ENCODE measurements around the gene ATP10B.

DNA sequence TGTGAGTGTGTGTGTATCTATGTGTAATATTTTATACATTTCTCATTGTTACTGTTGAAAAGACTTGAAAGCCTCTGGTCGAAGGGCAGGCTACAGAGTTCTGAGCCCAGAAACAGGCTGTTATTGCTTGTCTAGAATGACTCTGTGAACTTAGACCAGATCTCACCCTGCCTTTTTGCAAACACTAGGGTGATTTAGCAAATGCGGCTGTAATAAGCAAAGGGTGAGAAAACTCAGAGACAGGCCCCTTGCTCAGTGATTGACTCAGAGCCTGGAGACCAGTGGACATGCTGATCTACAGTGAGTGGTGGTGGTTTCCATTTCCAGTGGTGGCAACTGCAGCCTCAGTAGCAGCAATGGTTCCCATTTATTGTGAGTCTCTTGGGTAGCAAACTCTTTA is 183.7 kb downstream of the ATP10B start:
- TF ChIP-seq, protein P1, sequence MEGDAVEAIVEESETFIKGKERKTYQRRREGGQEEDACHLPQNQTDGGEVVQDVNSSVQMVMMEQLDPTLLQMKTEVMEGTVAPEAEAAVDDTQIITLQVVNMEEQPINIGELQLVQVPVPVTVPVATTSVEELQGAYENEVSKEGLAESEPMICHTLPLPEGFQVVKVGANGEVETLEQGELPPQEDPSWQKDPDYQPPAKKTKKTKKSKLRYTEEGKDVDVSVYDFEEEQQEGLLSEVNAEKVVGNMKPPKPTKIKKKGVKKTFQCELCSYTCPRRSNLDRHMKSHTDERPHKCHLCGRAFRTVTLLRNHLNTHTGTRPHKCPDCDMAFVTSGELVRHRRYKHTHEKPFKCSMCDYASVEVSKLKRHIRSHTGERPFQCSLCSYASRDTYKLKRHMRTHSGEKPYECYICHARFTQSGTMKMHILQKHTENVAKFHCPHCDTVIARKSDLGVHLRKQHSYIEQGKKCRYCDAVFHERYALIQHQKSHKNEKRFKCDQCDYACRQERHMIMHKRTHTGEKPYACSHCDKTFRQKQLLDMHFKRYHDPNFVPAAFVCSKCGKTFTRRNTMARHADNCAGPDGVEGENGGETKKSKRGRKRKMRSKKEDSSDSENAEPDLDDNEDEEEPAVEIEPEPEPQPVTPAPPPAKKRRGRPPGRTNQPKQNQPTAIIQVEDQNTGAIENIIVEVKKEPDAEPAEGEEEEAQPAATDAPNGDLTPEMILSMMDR (IDR thresholded peaks at IDR 0.05; ENCODE audit: borderline replicate concordance, extremely low read depth, low read length, poor library complexity, severe bottlenecking) = no peak
- no peak for TF ChIP-seq EZH2 (IDR thresholded peaks at IDR 0.05; ENCODE audit: borderline replicate concordance, low read depth, low read length, severe bottlenecking)

All from DND-41 (cell line).